HepG2 (cell line): Measurements from ENCODE around the gene C16orf78.

Source experiments
- HCFC1 ChIP-seq: fragments of 150-350 bp; IDR thresholded peaks from 2 replicates; pipeline ENCODE4 v1.6.1; 2014; ENCODE audit warnings: low read depth, low read length
- KLF12 ChIP-seq: sonication (generic); formaldehyde crosslinking; IDR thresholded peaks from 2 replicates; pipeline ENCODE4 v1.4.0; 2020; ENCODE audit warnings: missing genetic modification reagents, borderline replicate concordance
- MZF1 ChIP-seq: sonication (generic); formaldehyde crosslinking; IDR thresholded peaks from 2 replicates; pipeline ENCODE4 v1.8.1; 2023; ENCODE audit warnings: mild to moderate bottlenecking, missing genetic modification reagents, borderline replicate concordance
- YY1 ChIP-seq: IDR thresholded peaks from 2 replicates; pipeline ENCODE4 v1.6.1; 2011; ENCODE audit warnings: low read length, low read depth, moderate library complexity, mild to moderate bottlenecking; ENCODE audit not compliant: insufficient read depth, insufficient replicate concordance
- ZBTB1 ChIP-seq: sonication (generic); formaldehyde crosslinking; IDR thresholded peaks from 2 replicates; pipeline ENCODE4 v1.4.0; 2020; ENCODE audit warnings: missing genetic modification reagents, borderline replicate concordance
- TF ChIP-seq, protein P1 (sequence below): sonication (generic); formaldehyde crosslinking; IDR thresholded peaks from 2 replicates; pipeline ENCODE4 v1.5.0; 2020; ENCODE audit warnings: mild to moderate bottlenecking, missing genetic modification reagents, moderate library complexity
- TF ChIP-seq, protein P2 (sequence below), 2 experiments: sonication (generic) in 1 of 2; formaldehyde crosslinking in 1 of 2; IDR thresholded peaks; 2 replicates each; pipeline versions ENCODE4 v1.5.1 to v1.6.1; 2011 to 2020; ENCODE audit warnings: borderline replicate concordance in 1 of 2, low read depth in 1 of 2, low read length in 1 of 2, mild to moderate bottlenecking in 1 of 2, missing genetic modification reagents in 1 of 2, moderate library complexity in 1 of 2

- TF ChIP-seq HCFC1 (no peak), ZBTB1 (no peak), YY1 (no peak), MZF1 (CRISPR knock-in tag) (no peak), KLF12 (CRISPR knock-in tag) (no peak)
- TF ChIP-seq, protein P1, sequence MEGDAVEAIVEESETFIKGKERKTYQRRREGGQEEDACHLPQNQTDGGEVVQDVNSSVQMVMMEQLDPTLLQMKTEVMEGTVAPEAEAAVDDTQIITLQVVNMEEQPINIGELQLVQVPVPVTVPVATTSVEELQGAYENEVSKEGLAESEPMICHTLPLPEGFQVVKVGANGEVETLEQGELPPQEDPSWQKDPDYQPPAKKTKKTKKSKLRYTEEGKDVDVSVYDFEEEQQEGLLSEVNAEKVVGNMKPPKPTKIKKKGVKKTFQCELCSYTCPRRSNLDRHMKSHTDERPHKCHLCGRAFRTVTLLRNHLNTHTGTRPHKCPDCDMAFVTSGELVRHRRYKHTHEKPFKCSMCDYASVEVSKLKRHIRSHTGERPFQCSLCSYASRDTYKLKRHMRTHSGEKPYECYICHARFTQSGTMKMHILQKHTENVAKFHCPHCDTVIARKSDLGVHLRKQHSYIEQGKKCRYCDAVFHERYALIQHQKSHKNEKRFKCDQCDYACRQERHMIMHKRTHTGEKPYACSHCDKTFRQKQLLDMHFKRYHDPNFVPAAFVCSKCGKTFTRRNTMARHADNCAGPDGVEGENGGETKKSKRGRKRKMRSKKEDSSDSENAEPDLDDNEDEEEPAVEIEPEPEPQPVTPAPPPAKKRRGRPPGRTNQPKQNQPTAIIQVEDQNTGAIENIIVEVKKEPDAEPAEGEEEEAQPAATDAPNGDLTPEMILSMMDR (CRISPR knock-in tag) = no peak
- TF ChIP-seq, protein P2, sequence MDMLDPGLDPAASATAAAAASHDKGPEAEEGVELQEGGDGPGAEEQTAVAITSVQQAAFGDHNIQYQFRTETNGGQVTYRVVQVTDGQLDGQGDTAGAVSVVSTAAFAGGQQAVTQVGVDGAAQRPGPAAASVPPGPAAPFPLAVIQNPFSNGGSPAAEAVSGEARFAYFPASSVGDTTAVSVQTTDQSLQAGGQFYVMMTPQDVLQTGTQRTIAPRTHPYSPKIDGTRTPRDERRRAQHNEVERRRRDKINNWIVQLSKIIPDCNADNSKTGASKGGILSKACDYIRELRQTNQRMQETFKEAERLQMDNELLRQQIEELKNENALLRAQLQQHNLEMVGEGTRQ (IDR thresholded peaks at IDR 0.05; ENCODE audit: low read depth, low read length) = no peak
- TF ChIP-seq, protein P2 (CRISPR knock-in tag; IDR thresholded peaks at IDR 0.05; ENCODE audit: borderline replicate concordance) = no peak
Observed at GRCh38 chr16:49354101-49354500, 19.5 kb upstream of the C16orf78 start.
